ENCODE results near the gene PIP5K1B.

Gene PIP5K1B

GRCh38 chr9:69029535-69029934 is 324.5 kb downstream of the PIP5K1B start:
- no peak for TF ChIP-seq SIN3A (IDR thresholded peaks at IDR 0.05; ENCODE audit: borderline replicate concordance, insufficient read depth, low read length)
- TF ChIP-seq TAF1 (IDR thresholded peaks at IDR 0.05; ENCODE audit: borderline replicate concordance, insufficient read depth, low read length): no peak
- TF ChIP-seq FOXP2 (optimal IDR thresholded peaks at IDR 0.05; ENCODE audit: borderline replicate concordance, extremely low read depth, extremely low read length, insufficient read depth): no peak
- TF ChIP-seq, protein P1, sequence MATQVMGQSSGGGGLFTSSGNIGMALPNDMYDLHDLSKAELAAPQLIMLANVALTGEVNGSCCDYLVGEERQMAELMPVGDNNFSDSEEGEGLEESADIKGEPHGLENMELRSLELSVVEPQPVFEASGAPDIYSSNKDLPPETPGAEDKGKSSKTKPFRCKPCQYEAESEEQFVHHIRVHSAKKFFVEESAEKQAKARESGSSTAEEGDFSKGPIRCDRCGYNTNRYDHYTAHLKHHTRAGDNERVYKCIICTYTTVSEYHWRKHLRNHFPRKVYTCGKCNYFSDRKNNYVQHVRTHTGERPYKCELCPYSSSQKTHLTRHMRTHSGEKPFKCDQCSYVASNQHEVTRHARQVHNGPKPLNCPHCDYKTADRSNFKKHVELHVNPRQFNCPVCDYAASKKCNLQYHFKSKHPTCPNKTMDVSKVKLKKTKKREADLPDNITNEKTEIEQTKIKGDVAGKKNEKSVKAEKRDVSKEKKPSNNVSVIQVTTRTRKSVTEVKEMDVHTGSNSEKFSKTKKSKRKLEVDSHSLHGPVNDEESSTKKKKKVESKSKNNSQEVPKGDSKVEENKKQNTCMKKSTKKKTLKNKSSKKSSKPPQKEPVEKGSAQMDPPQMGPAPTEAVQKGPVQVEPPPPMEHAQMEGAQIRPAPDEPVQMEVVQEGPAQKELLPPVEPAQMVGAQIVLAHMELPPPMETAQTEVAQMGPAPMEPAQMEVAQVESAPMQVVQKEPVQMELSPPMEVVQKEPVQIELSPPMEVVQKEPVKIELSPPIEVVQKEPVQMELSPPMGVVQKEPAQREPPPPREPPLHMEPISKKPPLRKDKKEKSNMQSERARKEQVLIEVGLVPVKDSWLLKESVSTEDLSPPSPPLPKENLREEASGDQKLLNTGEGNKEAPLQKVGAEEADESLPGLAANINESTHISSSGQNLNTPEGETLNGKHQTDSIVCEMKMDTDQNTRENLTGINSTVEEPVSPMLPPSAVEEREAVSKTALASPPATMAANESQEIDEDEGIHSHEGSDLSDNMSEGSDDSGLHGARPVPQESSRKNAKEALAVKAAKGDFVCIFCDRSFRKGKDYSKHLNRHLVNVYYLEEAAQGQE (IDR thresholded peaks at IDR 0.05; ENCODE audit: insufficient read depth in 1 of 2, low read depth in 2 of 2, low read length in 2 of 2): no peak
- TF ChIP-seq POLR2AphosphoS5 (IDR thresholded peaks at IDR 0.05; ENCODE audit: low read depth, low read length): no peak

DNA sequence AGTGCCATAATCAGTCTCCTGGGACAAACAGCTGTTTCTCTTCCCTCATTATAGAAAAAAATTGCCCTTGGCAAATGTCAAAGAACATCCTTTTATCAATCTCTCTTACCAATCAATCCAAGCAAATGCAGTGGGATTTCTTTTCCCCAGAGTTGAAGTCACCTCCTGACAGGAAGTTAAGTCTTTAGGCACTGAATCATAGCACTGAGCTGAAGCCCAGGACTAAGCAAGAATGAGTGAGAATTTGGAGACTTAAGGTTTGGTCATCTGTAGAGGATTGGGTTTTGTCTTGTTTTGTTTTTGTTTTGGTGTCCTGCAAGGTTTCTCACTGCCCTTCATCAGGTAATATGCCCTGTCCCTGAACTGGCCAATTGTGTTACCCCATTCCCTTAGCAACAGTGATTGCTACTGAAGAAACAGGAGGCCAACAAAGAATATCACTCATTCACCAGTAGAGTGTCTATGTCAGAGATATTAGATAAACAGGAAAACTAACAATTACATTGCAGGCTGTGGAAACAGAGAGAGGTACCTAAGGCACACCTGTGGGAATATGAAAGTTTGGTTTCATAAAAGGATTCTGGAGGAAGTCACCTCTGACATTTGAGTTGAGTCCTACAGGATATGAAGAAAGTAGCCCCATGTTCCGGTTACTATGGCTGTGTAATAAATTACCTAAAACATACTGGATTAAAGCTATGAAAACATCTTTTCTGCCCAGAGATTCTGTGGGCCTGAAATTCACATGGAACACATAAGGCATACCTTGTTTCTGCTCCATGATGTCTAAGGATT is 326.0 kb downstream of the PIP5K1B start:
- TF ChIP-seq FOXP2 (optimal IDR thresholded peaks at IDR 0.05; ENCODE audit: borderline replicate concordance, extremely low read depth, extremely low read length, insufficient read depth): no peak
- no peak for TF ChIP-seq POLR2AphosphoS5 (IDR thresholded peaks at IDR 0.05; ENCODE audit: low read depth, low read length)
- no peak for TF ChIP-seq TAF1 (IDR thresholded peaks at IDR 0.05; ENCODE audit: borderline replicate concordance, insufficient read depth, low read length)
- TF ChIP-seq SIN3A (IDR thresholded peaks at IDR 0.05; ENCODE audit: borderline replicate concordance, insufficient read depth, low read length): no peak
- TF ChIP-seq, protein P1 (IDR thresholded peaks at IDR 0.05; ENCODE audit: insufficient read depth in 1 of 2, low read depth in 2 of 2, low read length in 2 of 2): no peak

- TF ChIP-seq FOXP2 (optimal IDR thresholded peaks at IDR 0.05; ENCODE audit: borderline replicate concordance, extremely low read depth, extremely low read length, insufficient read depth) (no peak), SIN3A (IDR thresholded peaks at IDR 0.05; ENCODE audit: borderline replicate concordance, insufficient read depth, low read length) (no peak), POLR2AphosphoS5 (IDR thresholded peaks at IDR 0.05; ENCODE audit: low read depth, low read length) (no peak), TAF1 (IDR thresholded peaks at IDR 0.05; ENCODE audit: borderline replicate concordance, insufficient read depth, low read length) (no peak)
- TF ChIP-seq, protein P1 (IDR thresholded peaks at IDR 0.05; ENCODE audit: insufficient read depth in 1 of 2, low read depth in 2 of 2, low read length in 2 of 2): no peak
Measured at GRCh38 chr9:69034071-69034470, 329.0 kb downstream of the PIP5K1B start.

GRCh38 chr9:69035438-69036308 is 330.6 kb downstream of the PIP5K1B start, which contains the start of gene FXN:
Gene FXN, plus strand, starts transcription at chr9:69035752. Its CDS starts 31 bp downstream, at chr9:69035783.
- TF ChIP-seq POLR2AphosphoS5 (IDR thresholded peaks at IDR 0.05; ENCODE audit: low read depth, low read length): peak; percentile 50
- no peak for TF ChIP-seq SIN3A (IDR thresholded peaks at IDR 0.05; ENCODE audit: borderline replicate concordance, insufficient read depth, low read length)
- TF ChIP-seq TAF1 (IDR thresholded peaks at IDR 0.05; ENCODE audit: borderline replicate concordance, insufficient read depth, low read length): no peak
- peak; percentile 49 for TF ChIP-seq FOXP2 (optimal IDR thresholded peaks at IDR 0.05; ENCODE audit: borderline replicate concordance, extremely low read depth, extremely low read length, insufficient read depth)
- TF ChIP-seq, protein P1 (IDR thresholded peaks at IDR 0.05; ENCODE audit: insufficient read depth in 1 of 2, low read depth in 2 of 2, low read length in 2 of 2): peak in 1 of 2 experiments; percentile 23; a peak in 1 of 4 replicates

All from PFSK-1 (cell line).